ENCODE measurements around the gene CCDC88C. TPM values are rescaled to one million over a fixed set of nuclear protein-coding genes. Genes with fewer than 3 reads are reported as not detected.

CCDC88C gene
- total and polyA plus RNA-seq, 9 donors: 7.4 to 13.1 (median 12.1) TPM

GRCh38 chr14:91332986-91333649 is 84.5 kb downstream of the CCDC88C start:
- peak overlapping the region; percentile 72 for H3K27ac ChIP-seq (ENCODE audit: low read length)
- H3K36me3 ChIP-seq (ENCODE audit: control insufficient read depth, insufficient read depth, low read length): peaks cover 12% of the 10 kb centered on the region
- H3K9me3 ChIP-seq (replicated peaks; ENCODE audit: control insufficient read depth, low read depth, low read length): no peaks in the 10 kb centered on the region
- no peaks in the 10 kb centered on the region for H3K27me3 ChIP-seq (ENCODE audit: control insufficient read depth, insufficient read depth, low read length)
- H3K4me3 ChIP-seq (ENCODE audit: low read length): no peak overlapping the region
- peak; percentile 97 for DNase-seq
- WGBS (ENCODE audit: insufficient coverage): 14% methylated on average over 2 of the region's 17 CpGs
- peaks cover 61% of the 10 kb centered on the region for H3K4me1 ChIP-seq (ENCODE audit: control insufficient read depth, insufficient read depth, low read length)

GRCh38 chr14:91332171-91332985 is 85.2 kb downstream of the CCDC88C start:
- WGBS (ENCODE audit: insufficient coverage): 56% methylated on average over 12 of the region's 19 CpGs
- DNase-seq: no peak
- no peaks in the 10 kb centered on the region for H3K27me3 ChIP-seq (ENCODE audit: control insufficient read depth, insufficient read depth, low read length)
- H3K27ac ChIP-seq (ENCODE audit: low read length): peak overlapping the region; percentile 20
- no peaks in the 10 kb centered on the region for H3K9me3 ChIP-seq (replicated peaks; ENCODE audit: control insufficient read depth, low read depth, low read length)
- peaks cover 62% of the 10 kb centered on the region for H3K4me1 ChIP-seq (ENCODE audit: control insufficient read depth, insufficient read depth, low read length)
- peaks cover 5% of the 10 kb centered on the region for H3K36me3 ChIP-seq (ENCODE audit: control insufficient read depth, insufficient read depth, low read length)
- no peak overlapping the region for H3K4me3 ChIP-seq (ENCODE audit: low read length)

GRCh38 chr14:91331721-91332120 is 85.9 kb downstream of the CCDC88C start:
- H3K9me3 ChIP-seq (replicated peaks; ENCODE audit: control insufficient read depth, low read depth, low read length): no peaks in the 10 kb centered on the region
- 50% methylated on average over 3 of the region's 3 CpGs for WGBS (ENCODE audit: insufficient coverage)
- H3K36me3 ChIP-seq (ENCODE audit: control insufficient read depth, insufficient read depth, low read length): peaks cover under 1% of the 10 kb centered on the region
- DNase-seq: no peak
- no peak overlapping the region for H3K4me3 ChIP-seq (ENCODE audit: low read length)
- peaks cover 63% of the 10 kb centered on the region for H3K4me1 ChIP-seq (ENCODE audit: control insufficient read depth, insufficient read depth, low read length)
- no peak overlapping the region for H3K27ac ChIP-seq (ENCODE audit: low read length)
- no peaks in the 10 kb centered on the region for H3K27me3 ChIP-seq (ENCODE audit: control insufficient read depth, insufficient read depth, low read length)

GRCh38 chr14:91330856-91331255 is 86.8 kb downstream of the CCDC88C start:
- H3K4me1 ChIP-seq (ENCODE audit: control insufficient read depth, insufficient read depth, low read length): peaks cover 70% of the 10 kb centered on the region

GRCh38 chr14:91330096-91330696 is 87.4 kb downstream of the CCDC88C start:
- no peak for DNase-seq
- no peaks in the 10 kb centered on the region for H3K9me3 ChIP-seq (replicated peaks; ENCODE audit: control insufficient read depth, low read depth, low read length)
- no peak overlapping the region for H3K4me3 ChIP-seq (ENCODE audit: low read length)
- no peaks in the 10 kb centered on the region for H3K36me3 ChIP-seq (ENCODE audit: control insufficient read depth, insufficient read depth, low read length)
- H3K27me3 ChIP-seq (ENCODE audit: control insufficient read depth, insufficient read depth, low read length): no peaks in the 10 kb centered on the region
- H3K4me1 ChIP-seq (ENCODE audit: control insufficient read depth, insufficient read depth, low read length): peaks cover 76% of the 10 kb centered on the region
- H3K27ac ChIP-seq (ENCODE audit: low read length): no peak overlapping the region
- WGBS (ENCODE audit: insufficient coverage): 80% methylated on average over 12 of the region's 14 CpGs

More at GRCh38 chr14:91330856-91331255, 86.8 kb downstream of the CCDC88C start:
- no peak for DNase-seq
- WGBS (ENCODE audit: insufficient coverage): 46% methylated on average over 5 of the region's 8 CpGs
- Histone ChIP-seq H3K27ac (ENCODE audit: low read length) (no peak overlapping the region), H3K9me3 (replicated peaks; ENCODE audit: control insufficient read depth, low read depth, low read length) (no peaks in the 10 kb centered on the region), H3K4me3 (ENCODE audit: low read length) (no peak overlapping the region), H3K27me3 (ENCODE audit: control insufficient read depth, insufficient read depth, low read length) (no peaks in the 10 kb centered on the region), H3K36me3 (ENCODE audit: control insufficient read depth, insufficient read depth, low read length) (no peaks in the 10 kb centered on the region)

- Histone ChIP-seq H3K9me3 (replicated peaks; ENCODE audit: control insufficient read depth, low read depth, low read length) (no peaks in the 10 kb centered on the region), H3K36me3 (ENCODE audit: control insufficient read depth, insufficient read depth, low read length) (peaks cover 3% of the 10 kb centered on the region), H3K27me3 (ENCODE audit: control insufficient read depth, insufficient read depth, low read length) (no peaks in the 10 kb centered on the region), H3K27ac (ENCODE audit: low read length) (no peak overlapping the region), H3K4me3 (ENCODE audit: low read length) (no peak overlapping the region), H3K4me1 (ENCODE audit: control insufficient read depth, insufficient read depth, low read length) (peaks cover 83% of the 10 kb centered on the region)
- no peak for DNase-seq
- 68% methylated on average over 2 of the region's 3 CpGs for WGBS (ENCODE audit: insufficient coverage)
Measured at GRCh38 chr14:91329486-91330014, 88.1 kb downstream of the CCDC88C start.

- Histone ChIP-seq H3K4me1 (ENCODE audit: control insufficient read depth, insufficient read depth, low read length) (peaks cover 90% of the 10 kb centered on the region), H3K27me3 (ENCODE audit: control insufficient read depth, insufficient read depth, low read length) (no peaks in the 10 kb centered on the region), H3K9me3 (replicated peaks; ENCODE audit: control insufficient read depth, low read depth, low read length) (no peaks in the 10 kb centered on the region), H3K36me3 (ENCODE audit: control insufficient read depth, insufficient read depth, low read length) (peaks cover 3% of the 10 kb centered on the region), H3K27ac (ENCODE audit: low read length) (peak overlapping the region; percentile 68), H3K4me3 (ENCODE audit: low read length) (no peak overlapping the region)
- no peak for DNase-seq
- 90% methylated on average over 26 of the region's 27 CpGs for WGBS (ENCODE audit: insufficient coverage)
Measured at GRCh38 chr14:91328313-91329050, 89.1 kb downstream of the CCDC88C start.

- no peak overlapping the region for H3K4me3 ChIP-seq (ENCODE audit: low read length)
- H3K9me3 ChIP-seq (replicated peaks; ENCODE audit: control insufficient read depth, low read depth, low read length): no peaks in the 10 kb centered on the region
- H3K4me1 ChIP-seq (ENCODE audit: control insufficient read depth, insufficient read depth, low read length): peaks cover 90% of the 10 kb centered on the region
- H3K27me3 ChIP-seq (ENCODE audit: control insufficient read depth, insufficient read depth, low read length): no peaks in the 10 kb centered on the region
- 100% methylated on average over 3 of the region's 10 CpGs for WGBS (ENCODE audit: insufficient coverage)
- no peak for DNase-seq
- H3K27ac ChIP-seq (ENCODE audit: low read length): peak overlapping the region; percentile 68
- H3K36me3 ChIP-seq (ENCODE audit: control insufficient read depth, insufficient read depth, low read length): peaks cover 3% of the 10 kb centered on the region
Measured at GRCh38 chr14:91327661-91328312, 89.8 kb downstream of the CCDC88C start.

GRCh38 chr14:91327250-91327595 is 90.4 kb downstream of the CCDC88C start:
- DNase-seq: no peak
- Histone ChIP-seq H3K9me3 (replicated peaks; ENCODE audit: control insufficient read depth, low read depth, low read length) (no peaks in the 10 kb centered on the region), H3K4me3 (ENCODE audit: low read length) (no peak overlapping the region), H3K36me3 (ENCODE audit: control insufficient read depth, insufficient read depth, low read length) (peaks cover 3% of the 10 kb centered on the region), H3K27ac (ENCODE audit: low read length) (peak overlapping the region; percentile 68), H3K4me1 (ENCODE audit: control insufficient read depth, insufficient read depth, low read length) (peaks cover 85% of the 10 kb centered on the region), H3K27me3 (ENCODE audit: control insufficient read depth, insufficient read depth, low read length) (no peaks in the 10 kb centered on the region)
- WGBS (ENCODE audit: insufficient coverage): 49% methylated on average over 7 of the region's 7 CpGs

Measured in muscle of leg (tissue), 11 donors.